Neural cell (in vitro differentiated cells): ENCODE results near the gene CABLES2.

Source experiments
- CTCF ChIP-seq: fragments of 450-650 bp; IDR thresholded peaks from 2 replicates; pipeline ENCODE4 v1.5.1; 2014; ENCODE audit warnings: antibody characterized with exemption, mild to moderate bottlenecking, moderate library complexity; ENCODE audit not compliant: poor library complexity, severe bottlenecking
- EZH2 ChIP-seq: fragments of 200-600, 300-800 bp; shearing (Covaris generic), sonication (generic); IDR thresholded peaks from 2 replicates; pipeline ENCODE4 v1.6.1; 2014; ENCODE audit warnings: antibody characterized with exemption, low read length, borderline replicate concordance, mild to moderate bottlenecking; ENCODE audit not compliant: insufficient read depth, poor library complexity, severe bottlenecking
- MXI1 ChIP-seq: fragments of 450-650 bp; conservative IDR thresholded peaks from 2 replicates; pipeline ENCODE4 v1.6.1; 2014; ENCODE audit warnings: antibody characterized with exemption, mild to moderate bottlenecking; ENCODE audit not compliant: poor library complexity, severe bottlenecking
- POLR2AphosphoS5 ChIP-seq: IDR thresholded peaks from 2 replicates; pipeline ENCODE4 v1.6.1; 2012
- RAD21 ChIP-seq: fragments of 450-650 bp; conservative IDR thresholded peaks from 2 replicates; pipeline ENCODE4 v1.6.1; 2014; ENCODE audit warnings: antibody characterized with exemption, mild to moderate bottlenecking, moderate library complexity
- TAF1 ChIP-seq: IDR thresholded peaks from 2 replicates; pipeline ENCODE4 v1.6.1; 2012; ENCODE audit warnings: low read depth

GRCh38 chr20:62381842-62382241, 25.2 kb downstream of the CABLES2 start:
- TF ChIP-seq TAF1 (no peak), CTCF (no peak), EZH2 (no peak), RAD21 (no peak), POLR2AphosphoS5 (no peak), MXI1 (no peak)
